ENCODE measurements around the gene MBTD1. TPM values are rescaled to one million over a fixed set of nuclear protein-coding genes. Genes with fewer than 3 reads are reported as not detected.

The MBTD1 gene
- total and polyA plus RNA-seq, 2 of the 8 experiments (the other 6 are each of a cell fraction or from before 2014, with no cell fraction given), result 20.3 to 51.4 TPM

GRCh38 chr17:51231999-51232398 lies 27.9 kb downstream of the MBTD1 start:
- Histone ChIP-seq H2BK20ac (ENCODE audit: low read length) (no peak overlapping the region), H2AK5ac (ENCODE audit: low read depth, low read length) (no peak overlapping the region), H2BK5ac (ENCODE audit: low read depth, low read length) (no peak overlapping the region), H4K91ac (replicated peaks; ENCODE audit: insufficient read length, low read length) (no peak overlapping the region), H2BK15ac (ENCODE audit: low read length) (no peak overlapping the region), H3K4me3 (ENCODE audit: extremely low read depth in 1 of 4, insufficient read depth in 2 of 4, low read depth in 3 of 4, low read length in 4 of 4) (no peak overlapping the region), H3K79me2 (ENCODE audit: control insufficient read depth in 1 of 2, insufficient read depth in 2 of 2, low read length in 2 of 2) (peaks cover 0 to 85% of the 10 kb centered on the region in 2 experiments; a peak in 3 of 4 replicates), H3K4me1 (replicated peaks in 1 of 4; ENCODE audit: control insufficient read depth in 3 of 4, insufficient read depth in 4 of 4, low read length in 3 of 4) (no peaks in the 10 kb centered on the region), H3K9ac (replicated peaks in 1 of 4; ENCODE audit: extremely low read depth in 1 of 4, low read depth in 3 of 4, low read length in 3 of 4) (no peak overlapping the region), H4K20me1 (replicated peaks in 1 of 2; ENCODE audit: control insufficient read depth in 1 of 2, insufficient read depth in 2 of 2, low read length in 2 of 2) (peaks cover 3 to 5% of the 10 kb centered on the region in 2 experiments), H3K14ac (ENCODE audit: insufficient read length) (no peak overlapping the region), H3K9me3 (ENCODE audit: insufficient read depth in 2 of 2, low read depth in 1 of 2, low read length in 1 of 2) (no peaks in the 10 kb centered on the region), H4K5ac (ENCODE audit: insufficient read length, low read depth, low read length) (no peak overlapping the region), H3K27ac (ENCODE audit: low read depth, low read length) (no peak overlapping the region), H2BK120ac (replicated peaks; ENCODE audit: low read depth, low read length) (no peak overlapping the region), H3K27me3 (replicated peaks in 1 of 4; ENCODE audit: control insufficient read depth in 3 of 4, extremely low read depth in 1 of 4, insufficient read depth in 3 of 4, low read length in 3 of 4) (no peaks in the 10 kb centered on the region), H3K18ac (ENCODE audit: extremely low read depth, low read length) (no peak overlapping the region), H3K36me3 (ENCODE audit: control insufficient read depth in 2 of 4, insufficient read depth in 4 of 4, low read length in 3 of 4) (no peaks in the 10 kb centered on the region), H3K79me1 (ENCODE audit: low read depth, low read length) (peaks cover 5% of the 10 kb centered on the region), H3K23me2 (ENCODE audit: low read depth, low read length) (no peaks in the 10 kb centered on the region), H3K56ac (replicated peaks; ENCODE audit: insufficient read length, low read depth, low read length) (no peak overlapping the region), H2BK12ac (ENCODE audit: low read depth, low read length) (no peak overlapping the region), H3K4ac (replicated peaks; ENCODE audit: insufficient read length, low read depth, low read length) (no peak overlapping the region), H2AFZ (ENCODE audit: low read length) (no peak overlapping the region), H4K8ac (ENCODE audit: extremely low read depth, insufficient read depth, low read length) (no peak overlapping the region), H3K4me2 (ENCODE audit: insufficient read depth in 1 of 2, low read depth in 2 of 2, low read length in 2 of 2) (no peak overlapping the region), H3K23ac (ENCODE audit: insufficient read length) (no peak overlapping the region)
- no peak for TF ChIP-seq KDM5A (IDR thresholded peaks at IDR 0.05; ENCODE audit: low read length)
- no peak for TF ChIP-seq RAD21 (IDR thresholded peaks at IDR 0.05 in 1 of 2, conservative IDR thresholded peaks at IDR 0.05 in 1 of 2; ENCODE audit: low read depth in 2 of 2, low read length in 2 of 2)
- no peak for TF ChIP-seq TCF12 (IDR thresholded peaks at IDR 0.05; ENCODE audit: low read depth, low read length)
- no peak for TF ChIP-seq SIX5 (IDR thresholded peaks at IDR 0.05; ENCODE audit: low read depth, low read length)
- no peak for TF ChIP-seq BRCA1 (IDR thresholded peaks at IDR 0.05; ENCODE audit: low read depth, low read length)
- no peak for TF ChIP-seq RFX5 (IDR thresholded peaks at IDR 0.05; ENCODE audit: borderline replicate concordance, low read depth, low read length)
- no peak for TF ChIP-seq SP2 (IDR thresholded peaks at IDR 0.05; ENCODE audit: low read length)
- no peak for TF ChIP-seq POLR2A (IDR thresholded peaks at IDR 0.05; ENCODE audit: control extremely low read depth in 1 of 2, low read depth in 2 of 2, low read length in 2 of 2)
- TF ChIP-seq KDM1A (IDR thresholded peaks at IDR 0.05; ENCODE audit: borderline replicate concordance, low read length), result no peak
- no peak for TF ChIP-seq TEAD4 (IDR thresholded peaks at IDR 0.05; ENCODE audit: low read depth, low read length)
- no peak for TF ChIP-seq CBX5 (IDR thresholded peaks at IDR 0.05; ENCODE audit: low read depth, low read length)
- TF ChIP-seq RNF2 (IDR thresholded peaks at IDR 0.05; ENCODE audit: borderline replicate concordance, low read depth, low read length, missing control alignments, poor library complexity, severe bottlenecking), result no peak
- TF ChIP-seq SAP30 (IDR thresholded peaks at IDR 0.05; ENCODE audit: insufficient read depth, insufficient replicate concordance, low read length), result no peak
- no peak for TF ChIP-seq ZNF274 (IDR thresholded peaks at IDR 0.05; ENCODE audit: borderline replicate concordance, extremely low read depth, low read length)
- POLR2A ChIA-PET (ENCODE audit: partially characterized antibody), result no interaction called here
- CTCF ChIA-PET (ENCODE audit: partially characterized antibody), result no interaction called here
- no peak for DNase-seq (ENCODE audit: low read depth in 1 of 2, low spot score in 2 of 2)
- WGBS, 2 experiments (ENCODE audit: extremely low coverage in 1 of 2, insufficient coverage in 1 of 2, insufficient read length in 1 of 2, insufficient replicate concordance in 2 of 2, low coverage in 1 of 2, low lambda C conversion rate in 2 of 2, missing lambda C conversion rate in 1 of 2), result 98% methylated on average over 4 of the region's 4 CpGs; no CpG with 5 or more reads in 1 of the 2 experiments
- no peak for FAIRE-seq
